Stomach (tissue), 9 donors: ENCODE data around the gene TAF11. TPM values are rescaled to one million over a fixed set of nuclear protein-coding genes. Genes with fewer than 3 reads are reported as not detected.

Experiments used
- DNase-seq, 2 donors: peaks; one replicate each; pipeline versions ENCODE4 v3.0.0 to v3.0.0-alpha.2; 2013 to 2019
- H3K27ac ChIP-seq, 5 donors: fragments of 200-600 bp in 4 of 5; sonication (generic) in 4 of 5; one replicate each; pipeline ENCODE4 v1.5.1; 2013 to 2019; ENCODE audit warnings: mild to moderate bottlenecking in 1 of 5, moderate library complexity in 1 of 5
- H3K27me3 ChIP-seq, 3 donors: fragments of 200-600 bp; sonication (generic); one replicate each; pipeline ENCODE4 v1.5.1; 2017 to 2019; ENCODE audit warnings: mixed run types in 1 of 3
- H3K36me3 ChIP-seq, 4 donors: fragments of 200-600 bp; sonication (generic); 1 replicate in 3 of 4; 2 replicates in 1 of 4; pipeline ENCODE4 v1.5.1; 2016 to 2019
- H3K4me1 ChIP-seq, 4 donors: fragments of 200-600 bp; sonication (generic); one replicate each; pipeline ENCODE4 v1.5.1; 2016 to 2019
- H3K4me3 ChIP-seq, 4 donors: fragments of 200-600 bp; sonication (generic) in 3 of 4; one replicate each; pipeline ENCODE4 v1.5.1; 2016 to 2019; ENCODE audit warnings: mild to moderate bottlenecking in 1 of 4
- H3K9me3 ChIP-seq, 4 donors: fragments of 200-600 bp; sonication (generic); one replicate each; pipeline ENCODE4 v1.5.1; 2016 to 2019
- EP300 ChIP-seq: sonication (generic); formaldehyde crosslinking; IDR thresholded peaks from one replicate; pipeline ENCODE4 v1.6.1; 2017; ENCODE audit warnings: antibody characterized with exemption
- POLR2A ChIP-seq, 4 donors: fragments of 450-650 bp; IDR thresholded peaks; one replicate each; pipeline ENCODE4 v1.6.1; 2016; ENCODE audit warnings: antibody characterized with exemption in 4 of 4, control low read depth in 2 of 4, mild to moderate bottlenecking in 1 of 4, moderate library complexity in 1 of 4
- POLR2AphosphoS5 ChIP-seq, 3 donors: sonication (generic); formaldehyde crosslinking; IDR thresholded peaks; one replicate each; pipeline ENCODE4 v1.6.1; 2016; ENCODE audit warnings: antibody characterized with exemption in 3 of 3
- WGBS, 5 donors: extraction: QIAGEN DNeasy Blood & Tissue Kit in 3 of 5; methylation state at CpG; one replicate each; pipeline versions ENCODE4 v1.1.5 to v1.1.7; 2013 to 2018; 5-methylcytosine and 5-hydroxymethylcytosine counted together
- intact Hi-C: fragments of 100-400 bp; cut with DNase I; formaldehyde crosslinking; loops from one replicate; pipeline ENCODE4 v1.15.1; 2023; ENCODE audit warnings: low total_unique reads
- polyA plus RNA-seq, 3 donors: library from polyadenylated mRNA; stranded (reverse); fragments of 200-250 nt; gene quantifications; one replicate each; pipeline ENCODE4 v1.2.3, GENCODE V29; 2013
- total RNA-seq, 5 donors: library from RNA; depleted of rRNA; stranded (reverse); fragments of >200 nt; gene quantifications; one replicate each; pipeline versions ENCODE4 v1.1.0 to v1.2.3, GENCODE V29; 2014 to 2016
- TF ChIP-seq, protein P1 (sequence below), 7 experiments: fragments of 450-650 bp in 4 of 7; fragments of 200-600 bp in 3 of 7; sonication (generic) in 3 of 7; IDR thresholded peaks; one replicate each; pipeline ENCODE4 v1.5.1; 2016 to 2019; ENCODE audit warnings: antibody characterized with exemption in 7 of 7, control low read depth in 2 of 7, mild to moderate bottlenecking in 1 of 7
- donor health status: healthy with polysubstance abuse.
- donor health status: Bipolar disorder and iron deficiency.
- donor health status: healthy.

The TAF11 gene
- total and polyA plus RNA-seq, 8 donors = 4.9 to 40.8 (median 20.3) TPM

DNA sequence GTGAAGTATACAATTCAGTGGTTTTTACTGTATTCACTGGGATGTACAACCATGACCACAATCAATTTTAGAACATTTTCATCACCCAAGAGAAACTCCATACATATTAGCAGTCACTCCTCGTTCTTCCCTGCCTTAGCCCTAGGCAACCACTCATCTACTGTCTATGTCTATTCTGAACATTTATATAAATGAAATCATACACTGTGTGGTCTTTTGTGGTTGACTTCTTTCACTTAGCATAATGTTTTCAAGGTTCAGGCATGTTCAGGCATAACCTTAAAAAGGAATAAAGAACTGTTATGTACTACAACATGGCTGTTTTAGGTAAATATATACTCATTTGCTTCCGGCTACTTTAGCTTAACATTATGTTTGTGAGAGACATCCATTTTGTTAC lies 58.7 kb downstream of the TAF11 start:
- Histone ChIP-seq H3K4me3 (no peak overlapping the region), H3K9me3 (no peaks in the 10 kb centered on the region), H3K27ac (no peak overlapping the region), H3K27me3 (no peaks in the 10 kb centered on the region), H3K4me1 (no peaks in the 10 kb centered on the region), H3K36me3 (peaks cover 23 to 79% (median 72%) of the 10 kb centered on the region in 4 donors)
- TF ChIP-seq POLR2A (IDR thresholded peaks at IDR 0.05) (no peak), POLR2AphosphoS5 (IDR thresholded peaks at IDR 0.05) (no peak), EP300 (no peak)
- TF ChIP-seq, protein P1, sequence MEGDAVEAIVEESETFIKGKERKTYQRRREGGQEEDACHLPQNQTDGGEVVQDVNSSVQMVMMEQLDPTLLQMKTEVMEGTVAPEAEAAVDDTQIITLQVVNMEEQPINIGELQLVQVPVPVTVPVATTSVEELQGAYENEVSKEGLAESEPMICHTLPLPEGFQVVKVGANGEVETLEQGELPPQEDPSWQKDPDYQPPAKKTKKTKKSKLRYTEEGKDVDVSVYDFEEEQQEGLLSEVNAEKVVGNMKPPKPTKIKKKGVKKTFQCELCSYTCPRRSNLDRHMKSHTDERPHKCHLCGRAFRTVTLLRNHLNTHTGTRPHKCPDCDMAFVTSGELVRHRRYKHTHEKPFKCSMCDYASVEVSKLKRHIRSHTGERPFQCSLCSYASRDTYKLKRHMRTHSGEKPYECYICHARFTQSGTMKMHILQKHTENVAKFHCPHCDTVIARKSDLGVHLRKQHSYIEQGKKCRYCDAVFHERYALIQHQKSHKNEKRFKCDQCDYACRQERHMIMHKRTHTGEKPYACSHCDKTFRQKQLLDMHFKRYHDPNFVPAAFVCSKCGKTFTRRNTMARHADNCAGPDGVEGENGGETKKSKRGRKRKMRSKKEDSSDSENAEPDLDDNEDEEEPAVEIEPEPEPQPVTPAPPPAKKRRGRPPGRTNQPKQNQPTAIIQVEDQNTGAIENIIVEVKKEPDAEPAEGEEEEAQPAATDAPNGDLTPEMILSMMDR (IDR thresholded peaks at IDR 0.05) = no peak
- WGBS, 5 donors = 94 to 99% (median 97%) methylated on average over 2 of the region's 2 CpGs
- DNase-seq = no peak
- intact Hi-C loops = no loop called here

Other genes starting within 250 kb of the TAF11 start
- gene ILRUN, start 191.3 kb downstream of the TAF11 start, total RNA-seq = 10 to 100 TPM; 27.4 to 89.3 (median 45.2) TPM
- gene ILRUN, start 191.3 kb downstream of the TAF11 start, polyA plus RNA-seq = 10 to 100 TPM; 27.0 to 44.7 (median 40.6) TPM
- gene SNRPC, start 130.5 kb downstream of the TAF11 start, total RNA-seq = 10 to 100 TPM in 4 of 5 donors, 1 to 10 TPM in 1; 7.1 to 34.0 (median 21.7) TPM
- 100 to 1,000 TPM; 121 to 154 (median 145) TPM for gene SNRPC, start 130.5 kb downstream of the TAF11 start, polyA plus RNA-seq
- 10 to 100 TPM in 4 of 5 donors, 1 to 10 TPM in 1; 5.5 to 17.5 (median 12.9) TPM for gene BLTP3A, start 96.0 kb downstream of the TAF11 start, total RNA-seq
- gene BLTP3A, start 96.0 kb downstream of the TAF11 start, polyA plus RNA-seq = 1 to 10 TPM; 2.0 to 2.6 (median 2.2) TPM
- 10 to 100 TPM; 20.0 to 40.6 (median 23.9) TPM for gene ANKS1A, start 1.2 kb upstream of the TAF11 start, total RNA-seq
- gene ANKS1A, start 1.2 kb upstream of the TAF11 start, polyA plus RNA-seq = 1 to 10 TPM; 6.1 to 7.0 (median 6.7) TPM